IPS-20b (cell line): ENCODE measurements around the gene ADARB2.

Experiments
- H3K27ac ChIP-seq: one replicate; pipeline ENCODE4 v1.5.1; 2013; ENCODE audit warnings: low read length
- H3K27me3 ChIP-seq: 2 replicates; pipeline ENCODE4 v1.6.1; 2013; ENCODE audit warnings: mild to moderate bottlenecking, low read length, inconsistent platforms; ENCODE audit not compliant: insufficient read depth
- H3K36me3 ChIP-seq: 2 replicates; pipeline ENCODE4 v1.6.1; 2013; ENCODE audit warnings: low read depth, mild to moderate bottlenecking, inconsistent platforms, low read length, moderate library complexity; ENCODE audit not compliant: insufficient read depth
- H3K4me1 ChIP-seq: 2 replicates; pipeline ENCODE4 v1.6.1; 2013; ENCODE audit warnings: mild to moderate bottlenecking, control low read depth, inconsistent platforms, low read length, moderate library complexity; ENCODE audit not compliant: insufficient read depth
- H3K4me3 ChIP-seq: 2 replicates; pipeline ENCODE4 v1.5.1; 2013; ENCODE audit warnings: mild to moderate bottlenecking, low read length, inconsistent platforms
- H3K9ac ChIP-seq: 2 replicates; pipeline ENCODE4 v1.6.1; 2013; ENCODE audit warnings: low read depth, mild to moderate bottlenecking, inconsistent platforms, low read length, moderate library complexity
- H3K9me3 ChIP-seq: 2 replicates; pipeline ENCODE4 v1.6.1; 2013; ENCODE audit warnings: mild to moderate bottlenecking, low read depth, low read length, inconsistent platforms; ENCODE audit not compliant: insufficient read depth

ADARB2 gene

DNA sequence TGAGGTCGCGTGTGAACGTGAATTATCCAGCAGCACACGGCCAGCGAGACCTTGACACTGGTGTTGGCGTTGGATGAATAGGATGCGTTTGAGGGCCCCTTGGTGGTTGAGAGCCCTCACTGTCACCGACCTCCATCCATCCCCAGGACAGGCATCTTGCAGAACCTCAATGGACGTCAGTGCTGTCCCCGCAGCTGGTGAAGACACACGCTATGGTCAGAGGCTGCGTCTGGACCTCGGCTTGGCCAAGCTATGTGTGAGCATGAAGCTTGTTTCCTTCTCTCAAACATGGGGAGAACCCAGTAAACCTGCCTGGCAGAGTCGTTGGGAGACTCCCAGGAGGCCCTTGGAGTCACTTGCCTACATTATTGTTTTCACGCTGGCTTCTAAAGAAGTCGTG lies 229.2 kb downstream of the ADARB2 start:
- Histone ChIP-seq H3K36me3 (no peaks in the 10 kb centered on the region), H3K9me3 (no peaks in the 10 kb centered on the region; the same call in 1 of the 2 replicates), H3K9ac (no peak overlapping the region), H3K4me3 (no peak overlapping the region), H3K27ac (no peak overlapping the region), H3K27me3 (no peaks in the 10 kb centered on the region), H3K4me1 (no peaks in the 10 kb centered on the region)

DNA sequence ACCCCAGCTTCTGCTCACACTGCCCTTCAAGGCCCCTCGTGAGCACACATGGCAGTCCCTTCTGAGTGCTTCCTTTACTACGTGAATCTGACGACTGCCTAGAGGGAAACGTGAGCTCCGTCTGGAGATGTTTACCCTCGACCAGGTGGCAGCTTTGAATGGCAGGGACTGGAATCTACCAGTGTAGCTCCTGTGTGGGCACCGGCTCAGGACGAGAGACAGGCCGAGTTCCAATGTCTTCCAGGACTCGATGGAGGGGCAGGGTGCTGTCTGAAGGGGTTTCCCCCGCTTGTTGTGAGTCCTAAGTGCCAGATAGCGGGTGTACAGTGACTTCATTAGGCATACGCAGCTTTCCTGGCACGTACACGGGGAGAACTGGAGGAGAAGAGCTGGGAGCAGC lies 229.9 kb downstream of the ADARB2 start:
- Histone ChIP-seq H3K27ac (no peak overlapping the region), H3K4me3 (no peak overlapping the region), H3K4me1 (no peaks in the 10 kb centered on the region), H3K27me3 (no peaks in the 10 kb centered on the region), H3K9me3 (no peaks in the 10 kb centered on the region; the same call in 1 of the 2 replicates), H3K9ac (no peak overlapping the region), H3K36me3 (no peaks in the 10 kb centered on the region)

DNA sequence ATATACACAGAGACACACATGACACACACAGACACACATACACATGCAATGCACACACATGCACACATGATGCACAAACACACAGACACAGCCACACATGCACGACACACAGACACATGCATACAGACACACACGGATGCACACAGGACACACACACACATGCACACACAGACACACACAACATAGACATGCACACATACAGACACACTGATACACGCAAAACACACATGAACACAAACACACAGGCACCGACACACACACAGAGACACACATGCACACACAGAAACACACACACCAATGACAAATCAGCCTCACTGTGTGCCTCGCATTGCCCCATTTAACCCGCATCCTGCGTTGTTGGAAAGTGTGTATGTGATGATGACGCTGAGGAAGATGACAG lies 232.4 kb downstream of the ADARB2 start:
- Histone ChIP-seq H3K27me3 (no peaks in the 10 kb centered on the region), H3K9ac (no peak overlapping the region), H3K4me1 (no peaks in the 10 kb centered on the region), H3K9me3 (no peaks in the 10 kb centered on the region; the same call in 1 of the 2 replicates), H3K4me3 (no peak overlapping the region), H3K27ac (no peak overlapping the region), H3K36me3 (no peaks in the 10 kb centered on the region)

DNA sequence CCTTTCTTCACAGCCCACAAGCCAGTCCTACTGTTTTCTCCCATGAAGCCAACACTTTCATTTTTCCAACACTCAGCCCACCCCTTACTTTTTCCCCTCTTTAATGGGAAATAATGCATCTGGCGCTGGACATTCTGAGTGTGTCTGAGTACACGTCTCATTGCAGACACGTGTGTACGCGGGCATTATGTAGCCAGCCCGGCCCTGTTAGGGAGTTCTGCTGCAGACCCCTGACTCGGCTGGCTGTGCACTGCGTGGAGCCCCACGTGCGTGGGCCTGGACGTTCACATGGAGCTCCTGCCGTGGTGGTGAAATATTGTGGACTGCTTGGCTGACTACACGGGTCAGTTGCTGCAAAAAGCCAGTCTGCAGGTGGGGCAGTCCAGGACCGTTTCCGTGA lies 233.0 kb downstream of the ADARB2 start:
- H3K27ac ChIP-seq, result no peak overlapping the region
- no peak overlapping the region for H3K4me3 ChIP-seq
- no peaks in the 10 kb centered on the region for H3K36me3 ChIP-seq
- H3K27me3 ChIP-seq, result no peaks in the 10 kb centered on the region
- no peaks in the 10 kb centered on the region for H3K4me1 ChIP-seq
- H3K9ac ChIP-seq, result no peak overlapping the region
- no peaks in the 10 kb centered on the region; the same call in 1 of the 2 replicates for H3K9me3 ChIP-seq

DNA sequence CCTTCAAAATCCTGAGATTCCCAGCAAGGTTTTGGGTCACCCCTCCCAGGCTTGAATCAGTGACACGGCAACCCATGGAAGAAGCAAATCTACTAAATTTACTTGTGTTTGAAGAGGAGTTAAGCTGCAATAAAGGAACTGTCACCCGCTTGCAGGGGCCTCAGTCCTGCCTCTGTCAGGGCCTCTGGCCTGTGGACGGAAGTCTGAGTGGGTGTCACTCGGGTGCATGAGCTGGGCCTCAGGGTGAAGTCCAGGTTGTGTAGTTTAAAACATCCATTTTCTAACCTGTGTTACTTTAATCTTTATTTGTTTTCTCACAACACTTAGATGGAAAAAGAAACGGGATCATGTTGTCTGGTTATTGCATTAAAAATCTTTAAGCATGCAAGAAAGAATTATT lies 234.9 kb downstream of the ADARB2 start:
- Histone ChIP-seq H3K4me1 (no peaks in the 10 kb centered on the region), H3K36me3 (no peaks in the 10 kb centered on the region), H3K4me3 (no peak overlapping the region), H3K9ac (no peak overlapping the region), H3K27ac (no peak overlapping the region), H3K9me3 (no peaks in the 10 kb centered on the region; the same call in 1 of the 2 replicates), H3K27me3 (no peaks in the 10 kb centered on the region)

DNA sequence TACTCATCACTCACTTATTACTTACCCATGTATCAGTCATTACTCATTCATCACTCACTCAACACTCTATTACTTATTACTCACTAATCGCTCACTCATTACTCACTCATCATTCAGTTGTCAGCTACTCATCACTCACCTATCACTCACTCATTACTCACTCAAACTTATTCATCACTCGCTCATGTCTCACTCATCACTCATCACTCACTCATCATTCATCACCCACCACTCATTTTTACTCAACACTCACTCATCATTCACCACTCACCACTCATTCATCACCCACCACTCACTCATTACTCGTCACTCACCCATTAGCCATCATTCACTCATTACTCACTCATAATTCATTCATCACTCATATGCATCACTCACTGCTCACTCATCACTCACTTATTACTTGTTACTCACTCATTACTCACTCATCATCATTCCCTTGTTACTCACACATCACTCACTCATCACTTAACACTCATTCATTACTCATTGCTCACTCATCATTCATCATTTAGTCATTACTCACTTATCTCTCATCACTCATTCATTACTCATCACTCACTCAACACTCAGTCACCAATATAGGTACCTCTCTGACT lies 237.9 kb downstream of the ADARB2 start:
- H3K27me3 ChIP-seq, result no peaks in the 10 kb centered on the region
- no peak overlapping the region for H3K27ac ChIP-seq
- no peaks in the 10 kb centered on the region for H3K36me3 ChIP-seq
- no peaks in the 10 kb centered on the region; the same call in 1 of the 2 replicates for H3K9me3 ChIP-seq
- no peak overlapping the region for H3K4me3 ChIP-seq
- no peak overlapping the region for H3K9ac ChIP-seq
- no peaks in the 10 kb centered on the region for H3K4me1 ChIP-seq

DNA sequence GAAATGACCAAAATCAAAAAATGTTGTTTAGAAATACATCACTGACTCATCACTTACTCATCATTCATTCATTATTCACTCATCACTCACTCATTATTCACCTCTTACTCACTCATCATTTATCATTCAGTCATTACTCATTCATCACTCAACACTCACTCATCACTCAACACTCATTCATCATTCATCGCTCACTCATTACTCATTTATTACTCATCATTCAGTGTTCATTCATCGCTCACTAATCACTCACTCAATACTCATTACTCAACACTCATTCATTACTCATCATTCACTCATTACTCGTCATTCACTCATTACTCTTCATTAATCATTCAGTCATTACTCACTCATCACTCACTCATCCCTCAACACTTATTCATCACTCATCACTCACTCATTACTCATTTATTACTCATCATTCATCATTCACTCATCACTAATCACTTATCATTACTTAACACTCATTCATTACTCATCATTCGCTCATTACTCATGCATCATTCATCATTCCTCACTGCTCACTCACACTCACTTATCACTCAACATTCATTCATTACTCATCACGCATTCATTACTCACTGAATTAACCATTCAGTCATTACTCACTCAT lies 238.5 kb downstream of the ADARB2 start:
- Histone ChIP-seq H3K27ac (no peak overlapping the region), H3K9ac (no peak overlapping the region), H3K4me3 (no peak overlapping the region), H3K9me3 (no peaks in the 10 kb centered on the region; the same call in 1 of the 2 replicates), H3K36me3 (no peaks in the 10 kb centered on the region), H3K4me1 (no peaks in the 10 kb centered on the region), H3K27me3 (no peaks in the 10 kb centered on the region)

DNA sequence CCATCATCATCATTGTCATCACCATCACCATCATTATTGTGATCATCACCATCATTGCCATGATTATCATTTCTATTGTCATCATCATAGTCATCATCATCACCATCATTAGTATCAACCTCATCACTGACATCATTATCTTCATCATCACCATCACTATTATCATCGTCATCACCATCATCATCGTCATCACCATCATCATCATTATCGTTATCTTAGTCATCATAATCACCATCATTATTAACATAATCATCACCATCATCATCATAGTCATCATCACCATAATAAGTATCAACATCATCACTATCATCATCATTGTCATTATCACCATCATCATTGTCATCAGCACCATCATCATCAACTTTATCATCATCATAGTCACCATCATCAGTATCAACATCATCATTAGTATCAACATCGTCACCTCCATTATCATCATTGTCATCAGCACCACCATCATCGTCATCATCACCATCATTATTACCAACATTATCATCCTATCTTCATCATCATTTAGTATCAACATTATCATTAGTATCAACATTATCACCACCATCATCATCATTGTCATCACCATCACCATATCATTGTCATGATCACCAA lies 241.3 kb downstream of the ADARB2 start:
- Histone ChIP-seq H3K27ac (no peak overlapping the region), H3K4me1 (no peaks in the 10 kb centered on the region), H3K9ac (no peak overlapping the region), H3K9me3 (no peaks in the 10 kb centered on the region), H3K36me3 (no peaks in the 10 kb centered on the region), H3K4me3 (no peak overlapping the region), H3K27me3 (no peaks in the 10 kb centered on the region)

DNA sequence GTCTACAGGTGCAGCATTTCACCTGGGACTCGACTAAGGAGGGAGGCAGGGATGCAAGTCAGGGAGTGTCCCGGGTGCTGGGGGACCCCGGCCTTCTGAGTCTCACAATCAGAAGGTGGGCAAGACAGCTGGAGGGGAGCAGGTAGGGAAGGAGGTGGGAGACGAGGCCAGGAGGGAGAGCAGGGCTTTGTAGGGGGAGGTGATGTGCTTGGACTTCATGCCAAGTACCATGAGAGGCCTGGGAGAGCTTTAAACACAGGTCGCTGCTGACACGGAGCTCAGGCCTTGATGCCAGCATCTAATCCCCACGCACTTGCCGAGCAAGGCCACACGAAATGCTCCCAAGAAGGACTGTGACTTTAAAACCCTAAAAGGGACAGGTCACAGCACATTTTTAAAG lies 244.7 kb downstream of the ADARB2 start:
- Histone ChIP-seq H3K4me1 (no peaks in the 10 kb centered on the region), H3K27me3 (no peaks in the 10 kb centered on the region), H3K27ac (no peak overlapping the region), H3K9me3 (no peaks in the 10 kb centered on the region), H3K36me3 (no peaks in the 10 kb centered on the region), H3K4me3 (no peak overlapping the region), H3K9ac (no peak overlapping the region)

DNA sequence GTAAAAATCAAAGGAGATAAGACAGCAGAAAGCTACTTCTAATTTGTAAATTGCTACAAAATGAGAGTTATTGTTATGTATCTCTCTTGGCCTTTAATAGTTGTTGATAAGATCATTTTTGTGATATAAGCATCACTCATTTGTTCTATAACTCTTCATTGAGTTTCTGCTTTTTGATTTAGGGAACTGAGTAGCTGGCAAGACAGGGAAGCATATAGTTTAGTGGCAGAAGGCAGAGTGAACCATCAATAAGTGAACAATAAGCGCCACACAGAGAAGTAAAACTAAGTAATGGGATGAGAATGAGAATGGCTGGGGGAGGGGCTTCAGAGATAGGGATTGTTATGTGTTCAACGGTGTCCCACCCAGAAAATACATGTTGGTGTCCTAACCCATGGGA lies 245.4 kb downstream of the ADARB2 start:
- H3K36me3 ChIP-seq, result no peaks in the 10 kb centered on the region
- no peak overlapping the region for H3K9ac ChIP-seq
- H3K27ac ChIP-seq, result no peak overlapping the region
- no peaks in the 10 kb centered on the region for H3K4me1 ChIP-seq
- no peaks in the 10 kb centered on the region for H3K9me3 ChIP-seq
- H3K27me3 ChIP-seq, result no peaks in the 10 kb centered on the region
- H3K4me3 ChIP-seq, result no peak overlapping the region

DNA sequence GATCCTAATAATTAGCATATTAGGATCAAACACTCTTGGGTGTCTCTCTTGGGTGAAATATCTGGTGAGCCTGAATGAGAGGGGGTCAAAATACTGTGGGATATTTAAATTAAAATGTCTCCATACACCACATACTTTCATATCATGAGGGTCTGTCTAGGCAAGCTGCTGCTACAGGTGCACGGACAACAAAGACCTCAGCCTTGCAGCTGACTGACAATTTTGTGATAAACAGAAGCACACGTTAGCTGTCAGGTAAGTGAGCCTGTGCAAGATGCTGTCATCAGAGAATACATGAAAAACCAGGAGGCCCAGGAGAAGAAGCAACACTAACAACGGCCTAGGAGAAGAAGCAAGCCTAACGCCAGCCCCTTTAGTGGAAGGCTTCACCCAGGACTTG lies 247.5 kb downstream of the ADARB2 start:
- Histone ChIP-seq H3K4me1 (no peaks in the 10 kb centered on the region), H3K27ac (no peak overlapping the region), H3K36me3 (no peaks in the 10 kb centered on the region), H3K9me3 (no peaks in the 10 kb centered on the region), H3K4me3 (no peak overlapping the region), H3K27me3 (no peaks in the 10 kb centered on the region), H3K9ac (no peak overlapping the region)

DNA sequence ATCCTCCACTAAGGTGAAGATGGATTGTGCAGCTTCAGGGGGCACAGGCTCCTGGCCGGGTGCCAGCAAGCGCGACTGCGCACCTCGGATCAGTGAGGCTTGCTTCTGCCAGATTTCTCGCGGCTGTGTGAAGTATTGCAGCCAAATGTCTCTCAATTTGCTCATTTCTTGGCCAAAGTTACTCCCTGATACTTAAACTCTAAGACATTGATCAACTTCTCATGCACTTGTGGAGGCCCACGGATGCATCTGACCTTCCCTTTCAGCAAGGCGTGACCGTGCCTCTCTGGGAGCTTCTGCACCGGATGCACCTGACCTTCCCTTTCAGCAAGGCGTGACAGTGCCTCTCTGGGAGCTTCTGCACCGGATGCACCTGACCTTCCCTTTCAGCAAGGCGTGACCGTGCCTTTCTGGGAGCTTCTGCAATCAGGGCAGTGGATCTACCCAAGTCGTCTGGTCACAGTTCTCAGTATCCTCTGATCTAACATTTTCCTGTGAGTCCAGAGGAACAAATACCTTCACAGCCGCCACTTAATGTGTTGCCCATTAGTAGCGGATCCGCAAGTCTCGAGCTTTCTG lies 248.3 kb downstream of the ADARB2 start:
- Histone ChIP-seq H3K27ac (no peak overlapping the region), H3K27me3 (no peaks in the 10 kb centered on the region), H3K9ac (no peak overlapping the region)

More for the DNA sequence above, 248.3 kb downstream of the ADARB2 start:
- Histone ChIP-seq H3K36me3 (no peaks in the 10 kb centered on the region), H3K4me1 (peaks cover under 1% of the 10 kb centered on the region; the same call in 1 of the 2 replicates), H3K9me3 (no peaks in the 10 kb centered on the region), H3K4me3 (no peak overlapping the region)
